Stomach (tissue), 9 donors: ENCODE results near the gene WDR27. TPM values are rescaled to one million over a fixed set of nuclear protein-coding genes. Genes with fewer than 3 reads are reported as not detected.

Source experiments
- DNase-seq, 2 donors: peaks; one replicate each; pipeline versions ENCODE4 v3.0.0 to v3.0.0-alpha.2; 2013 to 2019
- H3K27ac ChIP-seq, 5 donors: fragments of 200-600 bp in 4 of 5; sonication (generic) in 4 of 5; one replicate each; pipeline ENCODE4 v1.5.1; 2013 to 2019; ENCODE audit warnings: mild to moderate bottlenecking in 1 of 5, moderate library complexity in 1 of 5
- H3K27me3 ChIP-seq, 3 donors: fragments of 200-600 bp; sonication (generic); one replicate each; pipeline ENCODE4 v1.5.1; 2017 to 2019; ENCODE audit warnings: mixed run types in 1 of 3
- H3K36me3 ChIP-seq, 4 donors: fragments of 200-600 bp; sonication (generic); 1 replicate in 3 of 4; 2 replicates in 1 of 4; pipeline ENCODE4 v1.5.1; 2016 to 2019
- H3K4me1 ChIP-seq, 4 donors: fragments of 200-600 bp; sonication (generic); one replicate each; pipeline ENCODE4 v1.5.1; 2016 to 2019
- H3K4me3 ChIP-seq, 4 donors: fragments of 200-600 bp; sonication (generic) in 3 of 4; one replicate each; pipeline ENCODE4 v1.5.1; 2016 to 2019; ENCODE audit warnings: mild to moderate bottlenecking in 1 of 4
- H3K9me3 ChIP-seq, 4 donors: fragments of 200-600 bp; sonication (generic); one replicate each; pipeline ENCODE4 v1.5.1; 2016 to 2019
- EP300 ChIP-seq: sonication (generic); formaldehyde crosslinking; IDR thresholded peaks from one replicate; pipeline ENCODE4 v1.6.1; 2017; ENCODE audit warnings: antibody characterized with exemption
- POLR2A ChIP-seq, 4 donors: fragments of 450-650 bp; IDR thresholded peaks; one replicate each; pipeline ENCODE4 v1.6.1; 2016; ENCODE audit warnings: antibody characterized with exemption in 4 of 4, control low read depth in 2 of 4, mild to moderate bottlenecking in 1 of 4, moderate library complexity in 1 of 4
- POLR2AphosphoS5 ChIP-seq, 3 donors: sonication (generic); formaldehyde crosslinking; IDR thresholded peaks; one replicate each; pipeline ENCODE4 v1.6.1; 2016; ENCODE audit warnings: antibody characterized with exemption in 3 of 3
- WGBS, 5 donors: extraction: QIAGEN DNeasy Blood & Tissue Kit in 3 of 5; methylation state at CpG; one replicate each; pipeline versions ENCODE4 v1.1.5 to v1.1.7; 2013 to 2018; 5-methylcytosine and 5-hydroxymethylcytosine counted together
- intact Hi-C: fragments of 100-400 bp; cut with DNase I; formaldehyde crosslinking; loops from one replicate; pipeline ENCODE4 v1.15.1; 2023; ENCODE audit warnings: low total_unique reads
- polyA plus RNA-seq, 3 donors: library from polyadenylated mRNA; stranded (reverse); fragments of 200-250 nt; gene quantifications; one replicate each; pipeline ENCODE4 v1.2.3, GENCODE V29; 2013
- total RNA-seq, 5 donors: library from RNA; depleted of rRNA; stranded (reverse); fragments of >200 nt; gene quantifications; one replicate each; pipeline versions ENCODE4 v1.1.0 to v1.2.3, GENCODE V29; 2014 to 2016
- TF ChIP-seq, protein P1 (sequence below), 7 experiments: fragments of 450-650 bp in 4 of 7; fragments of 200-600 bp in 3 of 7; sonication (generic) in 3 of 7; IDR thresholded peaks; one replicate each; pipeline ENCODE4 v1.5.1; 2016 to 2019; ENCODE audit warnings: antibody characterized with exemption in 7 of 7, control low read depth in 2 of 7, mild to moderate bottlenecking in 1 of 7
- donor health status: healthy with polysubstance abuse.
- donor health status: Bipolar disorder and iron deficiency.
- donor health status: healthy.

WDR27 gene
- total and polyA plus RNA-seq, 8 donors, result 4.9 to 271 (median 39.9) TPM

DNA sequence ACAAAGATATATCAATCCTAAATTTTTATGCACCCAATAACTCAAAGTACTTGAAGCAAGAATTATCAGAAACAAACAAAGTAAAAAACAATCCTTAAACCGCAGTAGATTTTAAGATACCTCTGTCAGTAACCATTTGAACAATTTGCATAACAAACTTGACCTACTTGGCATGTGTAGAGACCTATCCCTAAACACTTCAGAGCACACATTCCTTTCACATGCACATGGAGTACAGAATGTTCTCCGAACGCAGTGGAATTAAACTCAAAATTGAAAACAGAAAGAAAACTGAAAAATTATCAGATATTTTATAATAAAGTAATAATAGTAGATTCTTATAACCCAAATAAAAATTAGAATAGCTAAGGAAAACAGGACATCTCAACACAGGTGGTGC is 285.6 kb downstream of the WDR27 start:
- Histone ChIP-seq H3K27ac (no peak overlapping the region), H3K4me3 (no peak overlapping the region), H3K36me3 (no peaks in the 10 kb centered on the region), H3K9me3 (peaks cover 0 to 24% (median 14%) of the 10 kb centered on the region in 4 donors), H3K4me1 (no peaks in the 10 kb centered on the region), H3K27me3 (no peaks in the 10 kb centered on the region)
- 83 to 93% (median 87%) methylated on average over 3 of the region's 3 CpGs for WGBS, 5 donors
- TF ChIP-seq POLR2AphosphoS5 (IDR thresholded peaks at IDR 0.05), result no peak
- TF ChIP-seq, protein P1, sequence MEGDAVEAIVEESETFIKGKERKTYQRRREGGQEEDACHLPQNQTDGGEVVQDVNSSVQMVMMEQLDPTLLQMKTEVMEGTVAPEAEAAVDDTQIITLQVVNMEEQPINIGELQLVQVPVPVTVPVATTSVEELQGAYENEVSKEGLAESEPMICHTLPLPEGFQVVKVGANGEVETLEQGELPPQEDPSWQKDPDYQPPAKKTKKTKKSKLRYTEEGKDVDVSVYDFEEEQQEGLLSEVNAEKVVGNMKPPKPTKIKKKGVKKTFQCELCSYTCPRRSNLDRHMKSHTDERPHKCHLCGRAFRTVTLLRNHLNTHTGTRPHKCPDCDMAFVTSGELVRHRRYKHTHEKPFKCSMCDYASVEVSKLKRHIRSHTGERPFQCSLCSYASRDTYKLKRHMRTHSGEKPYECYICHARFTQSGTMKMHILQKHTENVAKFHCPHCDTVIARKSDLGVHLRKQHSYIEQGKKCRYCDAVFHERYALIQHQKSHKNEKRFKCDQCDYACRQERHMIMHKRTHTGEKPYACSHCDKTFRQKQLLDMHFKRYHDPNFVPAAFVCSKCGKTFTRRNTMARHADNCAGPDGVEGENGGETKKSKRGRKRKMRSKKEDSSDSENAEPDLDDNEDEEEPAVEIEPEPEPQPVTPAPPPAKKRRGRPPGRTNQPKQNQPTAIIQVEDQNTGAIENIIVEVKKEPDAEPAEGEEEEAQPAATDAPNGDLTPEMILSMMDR (IDR thresholded peaks at IDR 0.05), result no peak
- TF ChIP-seq EP300, result no peak
- no peak for TF ChIP-seq POLR2A (IDR thresholded peaks at IDR 0.05)
- intact Hi-C loops, result no loop called here
- no peak for DNase-seq

DNA sequence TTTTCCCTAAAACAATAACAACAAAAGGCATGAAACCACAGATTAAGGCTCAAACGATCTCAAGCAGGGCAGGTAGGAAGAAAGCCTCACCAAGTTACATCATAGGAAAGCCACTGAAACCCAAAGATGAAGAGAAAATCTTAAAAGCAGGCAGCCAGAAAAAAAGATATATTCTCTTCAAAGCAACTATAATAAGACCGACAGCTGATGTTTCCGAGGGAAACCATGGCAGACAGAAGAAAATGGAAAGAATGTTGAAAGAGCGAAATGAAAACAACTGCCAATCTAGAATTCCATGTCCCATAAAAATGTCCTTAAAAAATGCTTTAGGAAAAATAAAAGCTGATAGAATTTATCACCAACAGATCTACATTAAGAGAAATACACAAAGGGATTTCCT is 286.6 kb downstream of the WDR27 start:
- Histone ChIP-seq H3K9me3 (peaks cover 0 to 24% (median 14%) of the 10 kb centered on the region in 4 donors), H3K27me3 (no peaks in the 10 kb centered on the region), H3K36me3 (no peaks in the 10 kb centered on the region), H3K4me3 (no peak overlapping the region), H3K27ac (no peak overlapping the region), H3K4me1 (no peaks in the 10 kb centered on the region)
- TF ChIP-seq, protein P1 (IDR thresholded peaks at IDR 0.05), result no peak
- WGBS, 5 donors, result 90 to 95% (median 93%) methylated on average over 4 of the region's 4 CpGs
- intact Hi-C loops, result no loop called here
- no peak for DNase-seq

DNA sequence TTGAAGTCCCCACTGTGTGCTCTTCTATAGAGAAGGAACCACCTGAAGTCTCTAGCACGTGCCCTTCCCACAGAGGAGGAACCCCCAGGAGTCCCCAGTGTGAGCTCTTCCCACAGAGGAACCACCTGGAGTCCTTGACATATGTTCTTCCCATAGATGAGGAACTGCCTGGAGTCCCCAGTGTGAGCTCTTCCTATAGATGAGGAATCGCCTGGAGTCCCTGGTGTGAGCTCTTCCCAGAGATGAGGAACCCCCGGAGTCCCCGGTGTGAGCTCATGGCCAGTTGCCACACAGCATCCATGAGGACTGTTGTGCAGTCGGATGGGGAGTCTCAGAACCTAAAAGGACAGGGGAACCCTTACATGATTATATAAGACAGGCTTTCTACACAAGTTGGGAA is 290.1 kb downstream of the WDR27 start:
- peaks cover 0 to 29% (median 14%) of the 10 kb centered on the region in 4 donors for H3K9me3 ChIP-seq
- no peak for DNase-seq
- intact Hi-C loops, result no loop called here
- H3K27ac ChIP-seq, result no peak overlapping the region
- no peak overlapping the region for H3K4me3 ChIP-seq
- H3K4me1 ChIP-seq, result no peaks in the 10 kb centered on the region
- no peaks in the 10 kb centered on the region for H3K36me3 ChIP-seq
- TF ChIP-seq POLR2A (IDR thresholded peaks at IDR 0.05), result no peak
- TF ChIP-seq, protein P1 (IDR thresholded peaks at IDR 0.05), result no peak
- TF ChIP-seq EP300, result no peak
- TF ChIP-seq POLR2AphosphoS5 (IDR thresholded peaks at IDR 0.05), result no peak
- WGBS, 5 donors, result 82 to 91% (median 88%) methylated on average over 4 to 5 of the region's 5 CpGs
- H3K27me3 ChIP-seq, result no peaks in the 10 kb centered on the region

DNA sequence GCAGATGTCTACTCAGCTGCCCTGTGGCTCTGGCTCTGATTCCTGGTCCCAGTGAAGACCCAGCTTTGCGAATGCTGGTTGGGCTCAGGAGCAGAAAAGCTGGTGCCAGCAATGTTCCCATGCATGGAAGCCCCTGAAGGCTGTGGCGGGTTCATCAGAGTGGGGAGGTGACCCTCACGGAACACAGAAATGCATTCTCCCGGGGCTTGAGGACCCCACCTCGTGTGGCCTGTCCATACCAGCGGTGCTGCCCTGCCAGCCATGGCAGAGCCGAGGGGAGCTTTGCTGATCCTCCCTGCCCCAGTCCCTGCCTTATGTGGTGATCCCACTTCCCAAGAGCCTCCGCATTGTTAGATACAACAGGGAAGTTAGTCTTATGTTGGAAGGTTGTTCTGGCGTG is 290.5 kb downstream of the WDR27 start:
- 88 to 94% (median 92%) methylated on average over 7 to 9 of the region's 9 CpGs for WGBS, 5 donors
- intact Hi-C loops, result no loop called here
- H3K4me3 ChIP-seq, result no peak overlapping the region
- DNase-seq, result no peak
- no peak overlapping the region for H3K27ac ChIP-seq
- no peaks in the 10 kb centered on the region for H3K27me3 ChIP-seq
- TF ChIP-seq POLR2AphosphoS5 (IDR thresholded peaks at IDR 0.05) (no peak), EP300 (no peak), POLR2A (IDR thresholded peaks at IDR 0.05) (no peak)
- TF ChIP-seq, protein P1 (IDR thresholded peaks at IDR 0.05), result no peak
- no peaks in the 10 kb centered on the region for H3K36me3 ChIP-seq
- no peaks in the 10 kb centered on the region for H3K4me1 ChIP-seq
- H3K9me3 ChIP-seq, result peaks cover 0 to 29% (median 14%) of the 10 kb centered on the region in 4 donors
